ENCODE measurements around the gene HOXD9.

HOXD9 gene

DNA sequence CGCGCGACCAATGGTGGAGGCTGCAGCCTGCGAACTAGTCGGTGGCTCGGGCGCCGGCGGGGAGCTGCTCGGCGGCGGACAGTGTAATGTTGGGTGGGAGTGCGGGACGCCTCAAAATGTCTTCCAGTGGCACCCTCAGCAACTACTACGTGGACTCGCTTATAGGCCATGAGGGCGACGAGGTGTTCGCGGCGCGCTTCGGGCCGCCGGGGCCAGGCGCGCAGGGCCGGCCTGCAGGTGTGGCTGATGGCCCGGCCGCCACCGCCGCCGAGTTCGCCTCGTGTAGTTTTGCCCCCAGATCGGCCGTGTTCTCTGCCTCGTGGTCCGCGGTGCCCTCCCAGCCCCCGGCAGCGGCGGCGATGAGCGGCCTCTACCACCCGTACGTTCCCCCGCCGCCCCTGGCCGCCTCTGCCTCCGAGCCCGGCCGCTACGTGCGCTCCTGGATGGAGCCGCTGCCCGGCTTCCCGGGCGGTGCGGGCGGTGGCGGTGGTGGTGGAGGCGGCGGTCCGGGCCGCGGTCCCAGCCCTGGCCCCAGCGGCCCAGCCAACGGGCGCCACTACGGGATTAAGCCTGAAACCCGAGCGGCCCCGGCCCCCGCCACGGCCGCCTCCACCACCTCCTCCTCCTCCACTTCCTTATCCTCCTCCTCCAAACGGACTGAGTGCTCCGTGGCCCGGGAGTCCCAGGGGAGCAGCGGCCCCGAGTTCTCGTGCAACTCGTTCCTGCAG lies at the start of gene HOXD9:
TSS of gene HOXD9 (plus strand) at position 37 of the 728 bp plus-strand sequence. CDS start at position 87, 50 bp downstream.
- no peak for DNase-seq

DNA sequence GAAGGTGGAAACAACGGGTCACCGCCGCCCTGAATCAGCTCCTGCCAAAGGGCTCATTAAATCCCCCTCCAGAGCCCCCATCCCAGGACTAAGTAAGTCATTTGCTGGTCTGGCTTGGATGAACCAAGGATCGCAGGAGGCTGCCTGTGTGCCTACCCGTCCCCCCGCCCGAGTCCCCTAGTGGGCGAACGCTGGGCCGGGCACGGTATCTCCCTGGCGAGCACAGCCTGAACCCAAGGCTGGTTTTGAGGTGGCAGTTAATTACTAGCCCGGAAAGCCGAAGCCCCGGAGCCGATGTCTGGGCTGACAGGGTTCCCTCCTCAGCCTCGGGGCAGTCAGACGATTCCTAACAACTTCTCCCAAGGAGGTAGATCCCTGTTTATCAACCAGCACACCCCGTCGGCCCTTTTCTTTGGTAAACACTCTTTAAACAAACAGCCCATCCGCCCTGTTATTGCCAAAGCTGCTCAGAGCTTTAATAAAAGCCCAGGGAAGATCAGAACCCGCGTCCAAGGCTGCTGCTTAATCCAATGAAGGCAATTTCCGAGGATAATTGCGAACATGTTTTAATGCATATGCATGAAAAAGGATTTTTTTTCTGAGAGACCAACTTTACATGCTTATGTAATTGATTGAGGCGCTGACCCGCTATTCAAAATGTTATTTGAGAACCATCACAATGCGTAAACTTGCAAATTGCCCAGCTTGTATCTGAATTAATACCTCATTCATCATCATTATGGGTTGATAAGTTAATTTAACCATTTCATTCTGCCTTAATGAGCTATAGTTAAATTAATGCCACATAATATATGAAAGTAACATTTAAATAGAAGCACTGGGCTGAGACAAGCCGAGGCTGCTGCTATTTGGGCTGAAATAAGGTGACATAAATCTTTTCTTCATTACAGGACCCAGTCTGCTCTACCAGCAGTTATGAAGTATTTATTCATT lies 49.3 kb upstream of the HOXD9 start:
- no peak for DNase-seq

DNA sequence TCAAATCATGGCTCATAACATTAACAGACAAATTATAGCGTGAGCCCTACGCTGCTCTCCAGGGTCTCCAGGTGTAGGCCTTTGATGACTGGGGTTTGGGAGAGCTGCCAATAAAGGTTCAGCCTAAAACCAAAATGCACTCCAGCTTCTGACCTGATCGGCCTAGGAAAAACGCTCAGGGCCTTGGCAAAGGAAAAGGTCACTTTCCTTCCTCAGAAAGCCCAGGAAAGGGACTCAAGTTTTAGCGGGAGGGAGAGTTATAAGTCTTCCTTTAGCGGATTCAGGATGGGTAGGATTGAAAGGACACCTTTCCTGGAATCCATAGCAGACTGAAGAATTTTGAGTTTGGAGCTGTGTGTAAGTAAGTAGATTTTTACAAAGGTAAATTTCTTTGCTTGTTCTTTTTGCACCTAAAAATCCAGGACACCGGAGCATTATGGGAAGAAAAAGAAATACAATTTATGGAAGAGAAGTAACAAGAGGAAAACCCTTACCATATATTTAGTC lies 47.5 kb upstream of the HOXD9 start:
- no peak for DNase-seq

DNA sequence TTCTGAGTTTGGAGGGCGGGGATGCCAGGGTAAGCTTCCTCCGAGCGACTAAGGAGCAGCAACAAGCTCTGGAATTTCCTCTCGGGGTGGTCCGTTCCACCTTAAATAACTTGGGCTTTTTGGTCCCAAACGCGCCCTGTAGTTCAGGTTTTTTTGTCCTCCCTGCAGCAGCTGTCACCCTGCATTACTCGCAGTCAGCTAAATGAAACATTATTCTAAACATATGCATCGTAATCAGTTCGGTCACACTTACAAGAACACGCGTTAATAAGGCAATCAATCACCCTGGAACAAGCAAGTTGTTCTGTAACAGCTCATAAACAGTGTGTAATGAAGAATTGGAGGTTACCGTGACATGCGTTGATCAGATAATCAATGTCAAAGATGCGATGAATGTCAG lies 47.0 kb upstream of the HOXD9 start:
- no peak for DNase-seq

DNA sequence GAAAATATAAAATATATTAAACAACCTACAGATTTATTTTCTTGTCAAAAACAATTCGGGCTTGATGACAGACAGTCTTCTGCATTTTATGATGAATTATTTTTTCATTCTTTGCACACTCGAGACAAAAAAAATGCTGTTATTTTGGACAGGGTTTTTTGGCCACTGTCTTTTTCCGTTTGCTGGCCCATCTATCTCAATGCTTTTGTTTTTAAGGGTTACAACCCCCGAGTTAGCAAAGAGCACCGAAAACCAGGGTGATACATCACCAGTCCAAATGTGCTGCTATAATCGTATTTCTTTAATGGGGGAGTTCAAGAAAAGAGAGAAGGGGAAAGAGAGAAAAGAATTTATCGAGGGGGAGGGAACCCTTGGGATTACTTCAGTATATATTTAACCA lies 46.5 kb upstream of the HOXD9 start:
- no peak for DNase-seq

DNA sequence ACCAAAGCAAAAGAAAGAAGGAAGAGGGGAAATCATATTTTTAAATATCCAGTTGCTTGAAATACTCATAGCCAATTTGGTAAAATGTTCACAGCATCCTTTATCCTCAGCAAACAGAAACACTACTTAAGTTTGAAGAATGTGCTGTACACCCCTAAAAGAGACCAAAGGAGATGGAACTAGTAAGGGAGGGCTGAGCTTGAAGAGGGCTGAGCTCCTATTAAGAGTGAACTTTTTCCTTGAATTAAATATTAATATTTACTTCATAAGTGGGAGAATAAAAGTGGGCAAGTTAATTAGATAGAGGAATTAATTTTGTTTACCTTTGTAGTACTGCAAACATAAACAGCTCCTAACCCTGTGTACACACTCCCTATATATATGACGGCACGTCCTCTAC lies 45.7 kb upstream of the HOXD9 start:
- DNase-seq, result no peak

DNA sequence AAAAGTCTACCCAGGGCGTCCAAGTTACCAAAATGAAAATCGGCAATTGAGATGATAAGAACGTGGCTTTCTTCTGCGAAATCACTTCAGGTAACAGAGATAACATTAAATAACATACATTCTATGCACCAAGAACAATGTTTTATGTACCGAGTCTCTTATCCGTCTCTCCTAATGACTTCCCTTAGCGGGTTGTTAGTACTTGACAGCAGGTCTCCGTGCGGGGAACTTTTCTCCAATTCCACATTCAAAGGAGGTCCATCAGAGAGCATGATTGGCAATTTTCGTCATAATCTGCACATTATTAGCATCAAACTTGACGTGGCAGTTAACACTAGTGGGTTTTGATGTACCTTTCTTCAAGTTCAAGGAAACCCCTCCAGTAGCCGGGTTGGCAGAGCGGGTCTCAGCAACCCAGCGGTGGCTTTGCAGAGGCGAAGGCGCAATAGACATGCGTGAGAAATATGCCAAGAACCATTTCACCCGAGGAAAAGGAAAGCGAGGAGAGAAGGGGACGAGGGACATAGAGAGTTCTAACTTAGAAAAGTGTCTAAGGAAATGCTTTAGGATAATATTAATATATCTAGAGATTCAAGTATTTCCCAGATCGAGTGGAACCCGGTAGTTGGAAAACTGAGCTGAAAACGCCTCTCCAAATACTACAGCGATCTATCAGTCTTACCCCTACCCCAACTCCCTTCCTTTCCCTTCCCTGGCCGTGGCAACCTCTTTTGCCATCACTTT lies 43.8 kb upstream of the HOXD9 start:
- no peak for DNase-seq

DNA sequence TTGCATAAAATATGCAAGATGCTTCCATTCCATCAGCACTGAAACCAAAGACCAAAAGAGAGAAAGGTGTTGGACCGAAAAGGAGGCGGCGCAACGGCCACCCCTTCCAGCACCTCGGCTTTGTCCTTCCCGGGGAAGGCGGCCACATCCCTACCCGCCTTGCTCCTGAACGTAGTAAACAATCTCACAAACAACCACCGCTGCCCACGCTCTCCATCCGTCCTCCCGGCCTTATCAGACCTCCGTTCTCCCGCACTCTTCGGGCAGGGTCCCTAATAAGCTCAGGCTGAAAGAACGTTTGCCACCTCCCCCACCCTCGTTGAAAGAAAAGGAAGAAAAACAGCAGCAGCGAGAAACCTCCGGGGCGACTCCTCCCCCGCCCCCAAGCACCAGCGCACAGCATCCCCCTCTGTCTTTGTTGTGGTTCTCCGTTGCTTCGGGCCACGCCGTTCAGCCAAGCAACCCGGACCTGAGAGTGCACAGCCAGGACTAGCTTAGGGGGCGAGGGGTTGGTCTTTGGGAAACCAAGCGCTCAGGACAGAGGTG lies 43.2 kb upstream of the HOXD9 start:
- DNase-seq, result no peak

DNA sequence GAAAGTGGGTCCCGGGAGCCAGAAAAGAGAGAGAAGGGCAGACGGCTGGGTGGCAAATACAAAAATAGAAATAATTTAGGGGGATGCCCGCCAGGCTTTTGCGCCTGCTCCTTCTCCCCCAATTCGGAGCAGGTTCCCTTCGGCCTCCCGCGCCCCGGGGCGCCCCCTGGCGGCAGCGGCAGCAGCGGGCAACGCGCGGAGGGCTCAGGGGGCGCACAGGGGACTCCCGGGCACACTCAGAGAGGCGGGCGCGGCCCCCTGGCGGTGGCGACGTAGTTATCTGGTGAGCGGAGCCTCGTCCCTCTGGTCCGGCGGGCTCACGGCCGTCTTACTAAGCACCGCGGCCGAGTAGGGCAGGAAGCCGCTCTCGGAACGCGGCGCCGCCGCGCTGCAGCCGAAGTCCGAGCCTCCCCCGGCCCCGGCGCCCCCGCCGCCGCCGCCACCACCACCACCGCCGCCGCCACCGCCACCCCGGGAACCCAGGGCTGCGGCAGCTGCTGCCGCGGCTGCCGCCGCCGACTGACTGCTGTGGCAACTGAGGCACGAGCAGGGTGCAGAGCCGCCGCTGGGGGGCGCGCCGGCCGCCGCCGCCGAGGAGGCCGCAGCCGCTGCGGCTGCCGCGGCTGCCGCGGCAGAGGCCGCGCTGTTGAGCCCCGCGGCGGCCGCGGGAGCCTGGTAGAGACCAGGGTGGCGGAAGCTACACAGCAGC lies 42.5 kb upstream of the HOXD9 start:
- DNase-seq, result no peak

DNA sequence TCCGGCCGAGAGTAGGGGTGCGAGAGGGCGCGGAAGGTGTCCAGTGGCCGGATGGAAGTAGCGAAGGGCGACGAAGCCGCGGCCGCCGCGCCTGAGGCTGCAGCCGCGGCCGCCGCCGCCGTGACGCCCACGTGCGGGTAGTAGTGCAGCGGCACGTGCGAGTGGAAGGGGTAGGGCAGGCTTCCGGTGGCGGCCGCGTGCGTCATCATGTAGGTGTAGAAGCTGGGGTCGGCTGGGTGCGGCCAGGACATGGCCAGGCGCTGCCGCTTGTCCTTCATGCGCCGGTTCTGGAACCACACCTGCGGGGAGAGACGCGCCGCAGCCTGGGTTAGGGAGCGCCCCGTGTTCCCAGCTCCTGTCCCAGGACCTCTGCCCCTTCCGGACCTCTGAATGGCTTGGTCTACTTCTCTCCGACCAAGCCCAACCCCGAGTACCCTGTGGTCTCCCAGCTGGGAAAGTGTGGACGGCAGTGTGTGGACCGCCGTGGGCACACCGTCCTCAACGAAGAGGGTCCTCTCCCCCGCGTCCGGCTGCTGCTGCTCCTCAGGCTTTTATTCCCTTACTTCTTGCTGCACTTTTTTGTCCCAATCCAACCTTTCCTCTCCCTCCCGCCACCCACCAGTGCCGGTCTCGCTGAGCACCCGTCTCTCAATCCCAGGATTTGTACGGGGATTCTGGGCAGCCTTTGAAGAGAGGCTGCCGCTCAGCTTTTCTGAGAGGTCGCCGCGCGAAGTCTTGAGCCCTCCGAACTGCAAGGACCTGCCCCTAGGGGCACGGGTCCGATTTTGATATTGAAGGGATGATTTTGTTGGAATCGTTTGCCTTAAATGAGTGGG lies 41.8 kb upstream of the HOXD9 start:
- DNase-seq, result no peak

DNA sequence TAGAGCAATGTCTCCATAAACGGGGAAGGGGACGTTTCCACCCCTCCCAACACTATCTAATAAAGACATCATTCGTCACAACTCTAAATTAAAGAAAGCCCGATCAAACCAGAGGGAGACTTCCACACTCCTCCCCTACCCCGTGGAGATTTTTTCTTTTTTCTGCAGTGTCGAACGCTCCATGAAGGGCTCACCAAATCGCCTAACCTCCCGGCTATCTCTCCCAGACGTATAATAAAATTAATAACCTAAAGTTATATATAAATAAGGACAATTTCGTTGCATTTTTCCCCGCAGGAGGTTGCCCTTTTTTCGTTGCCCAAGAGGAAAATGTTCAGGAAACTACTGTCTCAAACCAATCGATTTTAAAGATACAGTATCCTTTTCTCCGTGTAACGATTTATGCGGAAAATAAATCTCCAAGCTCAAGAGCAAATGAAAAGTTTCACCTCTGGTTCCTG lies 41.1 kb upstream of the HOXD9 start:
- no peak for DNase-seq

DNA sequence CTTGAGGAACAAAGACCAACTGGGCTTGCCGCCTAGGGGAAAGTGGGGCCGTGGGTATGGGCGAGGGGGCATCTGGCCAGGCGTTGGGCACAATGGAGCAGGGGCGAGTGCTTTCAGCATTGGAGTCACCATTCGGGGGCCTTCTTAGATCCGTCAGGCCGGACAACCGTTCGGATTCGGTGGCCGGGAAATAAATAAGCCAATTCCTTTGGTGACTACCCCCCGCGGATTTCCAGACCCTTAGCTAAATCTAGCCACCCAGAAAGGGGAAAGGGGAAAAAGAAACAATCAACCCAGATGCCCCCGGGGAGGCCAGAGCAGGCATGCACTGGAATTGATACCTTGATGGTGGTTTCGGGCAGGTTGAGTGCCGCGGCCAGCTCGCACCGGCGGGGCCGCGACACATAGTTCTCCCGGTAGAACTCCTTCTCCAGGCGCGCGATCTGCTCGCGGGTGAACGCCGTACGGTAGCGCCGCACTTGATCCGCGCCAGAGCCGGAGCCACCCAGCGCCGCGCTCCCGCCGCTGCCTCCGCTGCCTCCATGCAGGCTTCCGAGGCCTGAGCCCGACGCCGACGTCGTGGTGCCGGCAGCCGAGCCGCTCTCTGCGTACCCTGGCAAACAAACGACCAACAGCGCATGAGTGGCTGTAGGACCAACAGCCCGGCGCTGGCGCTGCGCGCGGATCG lies 40.5 kb upstream of the HOXD9 start:
- DNase-seq, result no peak

DNA sequence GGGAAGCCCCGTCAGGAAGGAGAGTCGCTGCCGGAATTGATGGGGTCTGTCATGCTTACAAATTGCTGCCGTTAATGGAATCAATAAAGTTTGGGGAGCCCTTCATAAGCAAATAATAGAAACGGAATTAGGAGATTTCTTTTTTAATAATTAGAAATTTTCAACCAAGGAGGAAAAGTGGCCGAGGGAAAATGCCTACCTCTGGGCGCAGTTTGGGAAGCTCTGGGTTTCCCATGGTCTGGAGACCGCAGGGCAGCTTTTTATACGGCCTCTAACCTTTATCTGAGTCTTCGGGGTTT lies 40.0 kb upstream of the HOXD9 start:
- no peak for DNase-seq

DNA sequence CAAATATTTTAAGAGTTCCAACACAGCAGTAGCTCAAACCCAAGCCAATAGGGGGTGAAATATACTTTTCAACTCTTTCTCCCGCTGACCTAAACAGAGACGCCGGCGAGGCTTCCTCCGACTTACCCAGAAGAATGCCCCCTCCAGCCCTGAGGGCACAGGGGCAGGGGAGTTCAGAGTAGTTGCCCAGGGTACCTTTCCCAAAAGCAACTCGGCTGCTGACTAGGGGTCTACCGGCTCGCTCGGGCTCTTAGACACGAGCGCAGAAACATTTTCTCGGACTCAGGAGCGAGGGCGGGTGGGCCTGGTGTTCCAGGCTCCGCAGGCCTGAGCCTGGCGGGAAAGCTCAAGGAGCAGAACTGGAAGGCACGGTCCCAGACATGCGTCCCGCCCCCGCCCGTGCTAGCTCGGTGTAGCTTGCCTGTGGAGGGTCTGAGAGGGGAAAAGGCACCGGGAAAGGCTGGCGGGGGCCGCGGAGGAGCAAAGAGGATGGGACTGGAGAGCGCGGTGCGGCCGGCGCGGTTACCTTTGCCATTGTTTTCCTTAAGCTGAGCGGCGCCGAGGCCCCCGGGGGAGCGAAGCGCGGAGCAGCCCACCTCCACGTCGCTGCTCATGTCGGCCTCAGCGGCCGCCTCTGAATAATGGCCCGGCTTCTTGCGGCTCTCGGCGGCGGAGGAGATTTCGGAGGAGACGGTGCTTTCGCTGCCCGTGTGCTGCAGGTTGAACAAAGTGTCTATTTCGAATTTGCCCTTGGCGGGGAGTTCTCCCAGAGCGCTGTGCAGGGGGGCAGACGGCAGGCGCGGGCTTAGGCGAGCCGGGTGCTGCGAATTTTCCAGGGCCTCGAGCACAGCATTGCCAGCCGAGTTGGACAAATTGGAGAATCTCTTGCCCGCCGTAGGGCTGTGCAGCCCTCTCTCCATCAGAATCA lies 39.4 kb upstream of the HOXD9 start:
- DNase-seq, result no peak

DNA sequence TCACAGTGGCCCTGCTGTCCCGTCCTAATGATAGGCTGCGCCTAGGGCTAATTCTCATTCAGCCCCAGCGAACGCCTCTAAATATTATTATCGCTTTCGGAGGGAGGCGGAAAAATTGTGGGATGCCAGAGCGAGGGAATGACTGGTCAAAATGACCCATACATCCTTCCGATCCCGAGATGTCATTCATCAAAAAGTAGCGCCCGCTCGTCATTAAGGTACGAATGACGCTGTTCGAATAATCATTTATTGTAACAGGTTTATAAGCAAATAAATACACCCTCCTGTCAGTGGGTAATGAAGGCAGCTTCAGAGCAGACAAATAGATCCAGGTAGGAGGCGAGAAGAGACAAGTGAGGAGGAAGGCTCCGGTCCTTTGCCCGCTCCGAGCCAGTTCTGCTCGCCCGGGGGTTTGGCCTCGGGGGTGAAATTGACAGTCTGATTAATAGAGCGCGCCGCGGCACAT lies 38.7 kb upstream of the HOXD9 start, which contains the start of gene EVX2:
TSS of gene EVX2 (minus strand) at position 167 of the 466 bp plus-strand sequence. CDS start 186 bp downstream, outside the sequence.
- no peak for DNase-seq

DNA sequence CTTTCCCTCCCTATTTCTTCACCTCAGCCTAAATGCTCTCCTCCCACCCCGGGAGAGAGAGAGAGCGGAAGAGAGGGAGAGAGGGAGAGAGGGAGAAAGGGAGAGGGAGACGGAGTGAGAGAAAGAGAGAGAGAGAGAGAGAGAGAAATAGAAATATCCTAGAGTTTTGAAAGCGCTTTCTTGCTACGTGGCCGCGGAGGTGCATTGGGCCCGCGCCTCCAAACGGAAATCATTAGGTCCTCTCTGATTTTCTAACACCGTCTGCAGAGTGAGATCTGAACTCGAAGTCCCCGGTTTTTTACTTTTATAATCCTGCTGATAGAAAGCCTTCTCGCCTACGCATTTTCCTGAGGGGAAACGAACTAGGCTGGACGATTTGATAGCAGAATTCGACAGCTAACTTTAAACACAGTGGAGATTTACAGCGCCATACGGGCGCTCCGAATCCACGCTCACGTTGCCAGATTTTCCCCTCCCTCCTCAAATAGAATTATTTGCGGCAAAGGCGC lies 37.9 kb upstream of the HOXD9 start:
- no peak for DNase-seq

DNA sequence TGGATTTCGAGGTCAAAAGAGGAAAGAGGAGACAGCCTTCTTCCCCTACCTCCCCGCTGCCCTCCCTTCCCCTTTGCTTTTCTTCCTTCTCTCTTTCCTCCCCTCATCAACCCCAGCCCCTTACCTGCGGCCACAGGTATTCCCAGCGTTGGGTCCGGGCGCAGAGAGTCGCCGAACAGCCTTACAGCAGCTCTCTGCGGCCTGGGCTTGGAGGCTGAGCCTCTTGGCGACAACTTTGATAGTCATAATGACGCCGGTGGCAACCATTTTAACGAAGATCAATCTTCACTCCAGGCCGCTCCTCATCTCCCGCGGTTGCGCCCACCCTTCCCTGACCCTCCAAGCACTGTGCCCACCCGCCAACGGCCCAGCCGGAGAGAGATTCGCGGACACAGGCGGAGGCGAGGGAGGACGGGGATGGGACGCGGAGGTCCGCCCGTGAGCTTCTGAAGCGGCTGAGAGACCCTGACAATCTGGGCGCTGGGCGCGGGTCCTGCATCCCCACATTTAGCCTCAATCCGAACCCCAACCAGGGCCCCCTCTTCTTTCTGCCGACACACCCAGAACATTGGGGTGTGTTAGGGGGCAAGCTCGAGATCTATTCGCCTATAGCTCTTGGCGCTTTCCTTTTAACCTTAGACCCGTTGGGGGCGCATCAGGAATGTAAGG lies 37.3 kb upstream of the HOXD9 start:
- DNase-seq, result no peak
